Measurements from ENCODE around the gene ALDH3A2.

ALDH3A2 gene

DNA sequence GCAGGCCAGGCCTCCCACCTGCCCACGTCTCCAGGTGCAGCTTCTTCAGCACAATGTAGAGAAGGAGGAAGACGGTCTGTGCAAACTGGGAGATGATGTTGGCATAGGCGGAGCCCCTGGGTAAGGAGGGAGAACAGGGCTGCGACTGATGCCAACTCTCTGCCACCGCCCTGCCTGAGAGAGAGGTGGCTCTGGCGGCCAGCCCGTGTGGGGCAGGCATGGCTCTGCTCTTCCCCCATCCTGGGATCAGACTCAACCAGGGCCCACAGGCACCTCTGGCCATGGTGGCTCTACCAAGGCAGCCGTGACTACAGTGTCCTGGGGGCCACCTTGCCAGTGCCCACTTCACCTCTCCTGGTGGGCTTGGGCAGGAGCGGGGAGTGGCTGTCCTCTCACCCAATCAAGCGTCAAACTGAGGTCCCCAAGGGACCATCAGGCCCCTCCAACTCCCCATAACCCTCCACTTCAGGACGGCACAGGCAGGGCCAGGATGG lies 59.2 kb downstream of the ALDH3A2 start:
- H3K4me3 ChIP-seq (ENCODE audit: low read depth, low read length) = no peak overlapping the region
- DNase-seq (ENCODE audit: low read depth) = no peak
- TF ChIP-seq, protein P1, sequence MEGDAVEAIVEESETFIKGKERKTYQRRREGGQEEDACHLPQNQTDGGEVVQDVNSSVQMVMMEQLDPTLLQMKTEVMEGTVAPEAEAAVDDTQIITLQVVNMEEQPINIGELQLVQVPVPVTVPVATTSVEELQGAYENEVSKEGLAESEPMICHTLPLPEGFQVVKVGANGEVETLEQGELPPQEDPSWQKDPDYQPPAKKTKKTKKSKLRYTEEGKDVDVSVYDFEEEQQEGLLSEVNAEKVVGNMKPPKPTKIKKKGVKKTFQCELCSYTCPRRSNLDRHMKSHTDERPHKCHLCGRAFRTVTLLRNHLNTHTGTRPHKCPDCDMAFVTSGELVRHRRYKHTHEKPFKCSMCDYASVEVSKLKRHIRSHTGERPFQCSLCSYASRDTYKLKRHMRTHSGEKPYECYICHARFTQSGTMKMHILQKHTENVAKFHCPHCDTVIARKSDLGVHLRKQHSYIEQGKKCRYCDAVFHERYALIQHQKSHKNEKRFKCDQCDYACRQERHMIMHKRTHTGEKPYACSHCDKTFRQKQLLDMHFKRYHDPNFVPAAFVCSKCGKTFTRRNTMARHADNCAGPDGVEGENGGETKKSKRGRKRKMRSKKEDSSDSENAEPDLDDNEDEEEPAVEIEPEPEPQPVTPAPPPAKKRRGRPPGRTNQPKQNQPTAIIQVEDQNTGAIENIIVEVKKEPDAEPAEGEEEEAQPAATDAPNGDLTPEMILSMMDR (conservative IDR thresholded peaks at IDR 0.05; ENCODE audit: low read depth, low read length) = no peak

DNA sequence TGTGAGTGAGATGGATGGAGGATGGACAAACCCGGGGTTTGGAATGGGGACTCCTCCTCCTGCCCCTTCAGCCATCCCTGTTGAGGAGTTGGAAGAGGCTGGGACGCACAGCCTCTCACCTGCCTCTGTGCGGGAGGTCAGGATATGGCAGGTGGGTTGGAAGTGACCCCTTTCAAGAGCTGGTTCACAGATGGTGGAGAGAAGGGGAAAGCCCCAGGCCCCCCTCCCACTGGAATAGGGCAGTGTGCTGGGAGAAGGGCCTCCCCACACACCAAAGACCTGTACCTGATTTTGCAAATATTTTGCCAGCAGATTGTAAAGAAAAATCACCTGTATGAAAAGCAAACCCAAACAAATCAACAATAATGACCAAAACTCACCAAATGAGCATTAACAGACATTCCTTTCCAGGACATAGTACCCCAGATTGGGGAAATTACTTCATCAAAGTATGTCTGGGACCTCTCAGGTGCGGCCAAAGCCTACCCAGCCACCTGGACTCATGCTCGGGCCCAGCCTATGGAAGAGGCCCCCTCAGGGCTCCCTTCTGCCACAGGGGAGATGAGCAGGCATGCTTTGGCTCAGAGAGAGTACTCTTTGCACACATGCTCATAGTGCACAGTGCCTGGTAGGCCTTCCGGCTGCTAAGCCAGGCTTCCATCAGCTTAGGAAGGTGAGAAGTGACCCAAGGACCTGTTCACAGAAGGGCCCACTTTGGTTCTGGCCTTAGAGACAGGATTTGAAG lies 60.1 kb downstream of the ALDH3A2 start:
- DNase-seq (ENCODE audit: low read depth) = no peak
- TF ChIP-seq, protein P1 (conservative IDR thresholded peaks at IDR 0.05; ENCODE audit: low read depth, low read length) = no peak

DNA sequence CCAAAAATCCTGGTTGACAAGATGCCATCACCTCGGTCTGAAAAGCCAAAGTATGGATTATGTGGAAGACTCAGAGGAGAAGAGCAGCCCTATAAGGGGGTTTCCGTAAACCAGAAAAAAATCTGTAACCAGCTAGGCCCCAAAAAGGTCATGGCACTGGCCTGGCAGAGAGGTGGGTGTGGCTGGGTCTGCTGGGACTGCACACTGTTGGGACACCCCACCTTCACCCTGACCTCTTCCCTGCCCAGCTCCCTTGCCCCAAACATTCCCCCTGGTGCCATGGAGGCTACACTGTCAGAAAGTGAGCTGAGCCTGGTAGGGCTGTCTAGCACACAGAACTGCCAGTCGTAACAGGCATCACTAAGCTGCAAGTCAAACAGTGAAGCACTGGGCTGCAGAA lies 61.3 kb downstream of the ALDH3A2 start:
- DNase-seq (ENCODE audit: low read depth) = no peak
- no peak overlapping the region for H3K4me3 ChIP-seq (ENCODE audit: low read depth, low read length)
- TF ChIP-seq, protein P1 (conservative IDR thresholded peaks at IDR 0.05; ENCODE audit: low read depth, low read length) = no peak

More for the DNA sequence above, 60.1 kb downstream of the ALDH3A2 start:
- no peak overlapping the region for H3K4me3 ChIP-seq (ENCODE audit: low read depth, low read length)

DNA sequence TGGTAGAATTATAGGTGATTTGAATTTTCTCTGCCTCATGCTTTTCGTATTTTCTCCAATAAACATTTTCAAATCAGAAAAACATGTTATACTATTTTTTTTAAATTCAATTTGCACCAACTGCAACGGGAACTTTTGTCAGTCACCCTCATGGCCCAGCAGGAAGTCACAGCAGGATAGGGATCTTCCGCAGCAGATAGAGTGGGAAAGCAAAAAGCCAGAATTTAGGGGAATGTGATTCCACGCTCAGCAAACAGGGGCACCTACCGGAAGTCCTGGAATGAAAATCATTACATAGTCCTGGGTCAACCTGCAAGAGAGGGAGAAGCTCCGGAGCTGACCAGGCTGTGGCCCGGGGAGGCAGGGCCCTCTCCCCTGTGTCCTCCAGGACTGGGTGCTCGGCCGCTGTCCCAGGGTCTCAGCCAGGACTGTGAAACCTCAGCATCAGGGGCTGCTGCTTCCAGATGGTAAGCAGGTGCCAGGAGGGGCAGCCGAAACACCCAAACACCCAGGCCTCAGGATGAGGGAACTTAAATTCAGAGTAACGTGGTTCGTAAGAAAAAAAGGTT lies 64.0 kb downstream of the ALDH3A2 start:
- H3K4me3 ChIP-seq (ENCODE audit: low read depth, low read length) = no peak overlapping the region
- TF ChIP-seq, protein P1 (conservative IDR thresholded peaks at IDR 0.05; ENCODE audit: low read depth, low read length) = no peak
- no peak for DNase-seq (ENCODE audit: low read depth)

DNA sequence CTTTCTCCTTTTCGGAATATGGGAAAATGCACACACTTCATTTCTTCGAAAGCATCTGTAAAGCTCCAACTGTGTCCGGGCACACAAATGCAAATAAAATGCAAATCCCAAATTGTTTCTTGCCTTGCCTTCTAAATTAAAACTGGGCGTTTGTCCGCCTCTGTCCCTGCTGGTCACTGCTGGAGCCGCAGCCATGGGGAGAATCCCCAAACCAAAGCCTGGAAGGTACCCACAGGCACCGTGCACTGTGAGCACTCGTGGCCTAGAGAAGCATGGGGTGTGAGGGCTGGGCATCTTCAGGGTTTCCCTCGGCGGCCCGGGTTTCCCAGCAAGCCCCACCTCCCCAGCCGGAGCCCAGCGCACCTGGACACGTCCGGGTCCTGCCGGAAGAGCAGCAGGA lies 64.9 kb downstream of the ALDH3A2 start:
- no peak for DNase-seq (ENCODE audit: low read depth)
- TF ChIP-seq, protein P1 (conservative IDR thresholded peaks at IDR 0.05; ENCODE audit: low read depth, low read length) = peak; percentile 36
- no peak overlapping the region for H3K4me3 ChIP-seq (ENCODE audit: low read depth, low read length)

DNA sequence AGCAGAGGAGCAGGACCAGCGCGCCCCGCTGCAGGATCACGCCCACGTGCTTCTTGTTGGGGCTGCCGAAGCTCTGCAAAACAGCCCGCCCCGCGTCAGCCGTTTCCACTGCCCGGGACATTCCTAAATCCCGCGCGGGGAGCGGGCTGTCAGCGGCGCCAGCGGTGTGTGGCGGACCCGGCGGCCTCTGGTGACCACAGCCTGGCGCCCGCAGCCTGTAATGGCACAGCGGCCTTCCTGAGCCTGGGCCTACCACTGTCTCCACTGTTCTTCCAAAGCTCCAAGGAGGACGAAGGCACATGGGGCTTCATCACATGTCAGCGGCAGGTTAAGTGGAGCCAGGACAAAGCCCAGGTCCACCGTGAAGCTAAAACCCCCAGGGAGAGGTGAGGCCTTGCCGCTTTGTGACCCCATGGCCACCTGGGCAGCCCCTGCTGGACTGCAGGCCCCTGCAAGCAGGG lies 65.4 kb downstream of the ALDH3A2 start:
- no peak overlapping the region for H3K4me3 ChIP-seq (ENCODE audit: low read depth, low read length)
- no peak for DNase-seq (ENCODE audit: low read depth)
- TF ChIP-seq, protein P1 (conservative IDR thresholded peaks at IDR 0.05; ENCODE audit: low read depth, low read length) = no peak

Data from choroid plexus epithelial cell (primary cell).